Measurements from ENCODE around the gene CDK5RAP1. TPM values are rescaled to one million over a fixed set of nuclear protein-coding genes. Genes with fewer than 3 reads are reported as not detected.

The CDK5RAP1 gene
- total and polyA plus RNA-seq, 9 of the 15 experiments (the other 6 are each of a cell fraction or from before 2014, with no cell fraction given) = 41.6 to 127 (median 58.3) TPM

- peak; percentile 35; the same call in 1 of the 2 replicates for TF ChIP-seq JUN (IDR thresholded peaks at IDR 0.05; ENCODE audit: borderline replicate concordance, low read depth, low read length)
- TF ChIP-seq JUN (CRISPR knock-in tag; IDR thresholded peaks at IDR 0.05; ENCODE audit: borderline replicate concordance) = no peak
- TF ChIP-seq, protein P1, sequence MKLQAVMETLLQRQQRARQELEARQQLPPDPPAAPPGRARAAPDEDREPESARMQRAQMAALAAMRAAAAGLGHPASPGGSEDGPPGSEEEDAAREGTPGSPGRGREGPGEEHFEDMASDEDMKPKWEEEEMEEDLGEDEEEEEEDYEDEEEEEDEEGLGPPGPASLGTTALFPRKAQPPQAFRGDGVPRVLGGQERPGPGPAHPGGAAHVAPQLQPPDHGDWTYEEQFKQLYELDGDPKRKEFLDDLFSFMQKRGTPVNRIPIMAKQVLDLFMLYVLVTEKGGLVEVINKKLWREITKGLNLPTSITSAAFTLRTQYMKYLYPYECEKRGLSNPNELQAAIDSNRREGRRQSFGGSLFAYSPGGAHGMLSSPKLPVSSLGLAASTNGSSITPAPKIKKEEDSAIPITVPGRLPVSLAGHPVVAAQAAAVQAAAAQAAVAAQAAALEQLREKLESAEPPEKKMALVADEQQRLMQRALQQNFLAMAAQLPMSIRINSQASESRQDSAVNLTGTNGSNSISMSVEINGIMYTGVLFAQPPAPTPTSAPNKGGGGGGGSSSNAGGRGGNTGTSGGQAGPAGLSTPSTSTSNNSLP (IDR thresholded peaks at IDR 0.05; ENCODE audit: borderline replicate concordance, low read depth, low read length) = 0 out of 2 replicates have a peak, but pooled peaks have one; percentile 46
- TF ChIP-seq EZH2 (IDR thresholded peaks at IDR 0.05; ENCODE audit: borderline replicate concordance, low read depth, low read length) = no peak; the same call in 1 of the 2 replicates
- TF ChIP-seq CBX1 (IDR thresholded peaks at IDR 0.05; ENCODE audit: low read depth) = no peak
- peak; percentile 81 for TF ChIP-seq PML (IDR thresholded peaks at IDR 0.05; ENCODE audit: low read length)
- TF ChIP-seq SETDB1 (IDR thresholded peaks at IDR 0.05; ENCODE audit: low read length) = no peak
- peak; percentile 72; the same call in 1 of the 2 replicates for TF ChIP-seq STAT5A (IDR thresholded peaks at IDR 0.05; ENCODE audit: borderline replicate concordance, low read length)
- no peak for TF ChIP-seq TFAM (CRISPR knock-in tag; conservative IDR thresholded peaks at IDR 0.05)
- 0 out of 2 replicates have a peak, but pooled peaks have one; percentile 54 for TF ChIP-seq TRIM28 (IDR thresholded peaks at IDR 0.05)
- no peak for TF ChIP-seq TSHZ1 (CRISPR knock-in tag; IDR thresholded peaks at IDR 0.05)
- peak; percentile 43 for TF ChIP-seq DACH1 (IDR thresholded peaks at IDR 0.05; ENCODE audit: partially characterized antibody)
- TF ChIP-seq SMAD4 (CRISPR knock-in tag; conservative IDR thresholded peaks at IDR 0.05) = peak; percentile 83
- TF ChIP-seq ZNF583 (CRISPR knock-in tag; IDR thresholded peaks at IDR 0.05) = no peak
- peak; percentile 90; the same call in 1 of the 2 replicates for TF ChIP-seq TFAP4 (CRISPR knock-in tag; IDR thresholded peaks at IDR 0.05; ENCODE audit: borderline replicate concordance)
- TF ChIP-seq NEUROD1 (IDR thresholded peaks at IDR 0.05; ENCODE audit: borderline replicate concordance, low read depth, low read length, partially characterized antibody) = peak; percentile 36
- TF ChIP-seq HDAC1 (IDR thresholded peaks at IDR 0.05) = peak in 1 of 2 experiments; percentile 65; a peak in 1 of 4 replicates
- no peak for TF ChIP-seq XRCC5 (IDR thresholded peaks at IDR 0.05; ENCODE audit: low read depth, low read length)
- 0 out of 2 replicates have a peak, but pooled peaks have one; percentile 36 for TF ChIP-seq HCFC1 (IDR thresholded peaks at IDR 0.05; ENCODE audit: low read depth, low read length)
- TF ChIP-seq MAX (CRISPR knock-in tag; IDR thresholded peaks at IDR 0.05) = no peak
- no peak for TF ChIP-seq CHCHD3 (CRISPR knock-in tag; IDR thresholded peaks at IDR 0.05)
- peak; percentile 65 for TF ChIP-seq SMARCE1 (IDR thresholded peaks at IDR 0.05)
Measured at GRCh38 chr20:33339515-33340058, 61.7 kb downstream of the CDK5RAP1 start (continued).
